Stomach smooth muscle (tissue), 2 donors: ENCODE results near the gene FAXDC2.
A peak's percentile ranks its signal among the peaks of the same experiment; 100 is the strongest.

Source experiments
- H3K27ac ChIP-seq: one replicate; pipeline ENCODE4 v1.7.0; 2013; ENCODE audit warnings: mild to moderate bottlenecking, low read length, inconsistent platforms
- H3K27me3 ChIP-seq, 2 donors: one replicate each; pipeline ENCODE4 v1.7.0; 2013; ENCODE audit warnings: low read length in 2 of 2; ENCODE audit not compliant: insufficient read depth in 2 of 2, control insufficient read depth in 1 of 2
- H3K36me3 ChIP-seq, 2 donors: one replicate each; pipeline ENCODE4 v1.7.0; 2013; ENCODE audit warnings: low read length in 2 of 2; ENCODE audit not compliant: control insufficient read depth in 2 of 2, insufficient read depth in 2 of 2
- H3K4me1 ChIP-seq: one replicate; pipeline ENCODE4 v1.7.0; 2013; ENCODE audit warnings: low read length; ENCODE audit not compliant: control insufficient read depth, insufficient read depth
- H3K4me3 ChIP-seq, 2 donors: one replicate each; pipeline ENCODE4 v1.7.0; 2013; ENCODE audit warnings: low read length in 2 of 2
- H3K9ac ChIP-seq, 2 donors: one replicate each; pipeline ENCODE4 v1.7.0; 2013; ENCODE audit warnings: low read length in 2 of 2, mild to moderate bottlenecking in 1 of 2
- H3K9me3 ChIP-seq, 2 donors: one replicate each; pipeline ENCODE4 v1.7.0; 2013; ENCODE audit warnings: low read length in 2 of 2; ENCODE audit not compliant: control insufficient read depth in 2 of 2
- donor health status: healthy.
- donor health status: Pancreatic carcinoma.

Gene FAXDC2

GRCh38 chr5:154860765-154861164 lies 10.4 kb upstream of the FAXDC2 start:
- peaks cover 7 to 12% of the 10 kb centered on the region in 2 donors for H3K36me3 ChIP-seq
- H3K27me3 ChIP-seq: no peaks in the 10 kb centered on the region
- no peak overlapping the region for H3K27ac ChIP-seq
- no peak overlapping the region for H3K9ac ChIP-seq
- H3K9me3 ChIP-seq: no peaks in the 10 kb centered on the region
- H3K4me3 ChIP-seq: peak overlapping the region; percentile 90 to 93
- peaks cover 24% of the 10 kb centered on the region for H3K4me1 ChIP-seq

DNA sequence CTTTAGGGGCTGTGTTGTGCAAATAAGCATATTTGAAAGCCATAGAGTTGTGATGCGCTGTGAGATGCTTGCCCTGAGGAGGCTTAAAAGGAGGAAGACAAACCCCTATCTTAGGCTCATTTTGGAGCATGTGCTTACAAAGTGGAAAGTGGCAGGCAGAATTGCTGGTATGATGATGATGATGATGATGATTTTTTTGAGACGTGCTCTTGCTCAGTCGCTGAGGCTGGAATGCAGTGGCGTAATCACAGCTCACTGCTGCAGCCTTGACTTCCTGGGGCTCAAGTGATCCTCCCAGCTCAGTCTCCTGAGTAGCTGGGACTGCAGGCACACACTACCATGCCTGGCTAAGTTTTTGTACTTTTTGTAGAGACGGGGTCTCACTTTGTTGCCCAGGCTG lies 9.7 kb upstream of the FAXDC2 start:
- Histone ChIP-seq H3K4me1 (peaks cover 24% of the 10 kb centered on the region), H3K9me3 (no peaks in the 10 kb centered on the region), H3K27ac (no peak overlapping the region), H3K27me3 (no peaks in the 10 kb centered on the region), H3K4me3 (peak overlapping the region; percentile 90 to 93), H3K9ac (peak overlapping the region; percentile 48 to 77), H3K36me3 (peaks cover 5 to 7% of the 10 kb centered on the region in 2 donors)

DNA sequence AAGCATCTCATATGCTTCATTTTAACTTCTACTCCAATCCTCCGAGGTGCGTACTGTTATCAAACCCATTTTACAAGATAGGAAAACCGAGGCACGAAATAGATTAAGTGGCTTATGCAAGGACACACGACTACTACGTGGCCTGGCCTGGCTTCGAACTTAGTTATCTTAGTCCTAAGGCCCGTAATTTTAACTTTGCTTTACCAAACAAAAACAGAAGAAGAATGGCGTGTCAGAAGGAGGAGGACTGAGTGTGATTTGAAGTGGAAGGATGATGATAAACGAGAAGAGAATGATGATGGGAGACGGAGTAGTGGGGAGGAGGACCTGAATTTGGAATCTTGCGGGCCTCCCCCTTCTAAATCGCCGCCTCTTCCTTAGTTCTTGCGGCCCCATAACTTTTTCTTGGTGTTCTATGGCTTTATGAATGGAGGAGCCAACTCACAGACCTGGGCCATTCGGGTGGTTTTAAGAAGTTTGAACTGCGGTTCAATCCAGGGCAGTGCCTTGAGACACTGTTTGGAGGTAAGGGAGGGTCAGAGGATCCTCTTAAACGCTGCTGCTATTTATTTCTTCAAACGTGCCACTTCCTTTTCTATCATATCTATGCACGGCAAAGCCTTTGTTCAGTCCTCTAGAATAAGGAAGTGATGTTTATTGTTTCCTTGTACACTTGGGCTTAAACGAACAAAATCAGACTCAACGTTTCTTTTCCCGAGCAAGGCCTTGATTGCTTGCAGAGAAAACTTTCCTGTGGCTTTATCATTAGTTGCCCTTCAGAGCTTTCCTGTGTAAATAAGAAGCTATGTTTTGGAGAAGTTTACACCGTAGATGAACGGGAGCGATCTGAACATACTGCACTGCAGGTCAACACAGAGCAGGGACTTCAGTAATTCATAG lies 8.8 kb upstream of the FAXDC2 start:
- Histone ChIP-seq H3K27ac (peak overlapping the region; percentile 96), H3K9ac (peak overlapping the region; percentile 77 to 93), H3K27me3 (no peaks in the 10 kb centered on the region), H3K9me3 (no peaks in the 10 kb centered on the region), H3K36me3 (peaks cover 5 to 6% of the 10 kb centered on the region in 2 donors), H3K4me1 (peaks cover 24% of the 10 kb centered on the region), H3K4me3 (peak overlapping the region; percentile 90 to 93)

DNA sequence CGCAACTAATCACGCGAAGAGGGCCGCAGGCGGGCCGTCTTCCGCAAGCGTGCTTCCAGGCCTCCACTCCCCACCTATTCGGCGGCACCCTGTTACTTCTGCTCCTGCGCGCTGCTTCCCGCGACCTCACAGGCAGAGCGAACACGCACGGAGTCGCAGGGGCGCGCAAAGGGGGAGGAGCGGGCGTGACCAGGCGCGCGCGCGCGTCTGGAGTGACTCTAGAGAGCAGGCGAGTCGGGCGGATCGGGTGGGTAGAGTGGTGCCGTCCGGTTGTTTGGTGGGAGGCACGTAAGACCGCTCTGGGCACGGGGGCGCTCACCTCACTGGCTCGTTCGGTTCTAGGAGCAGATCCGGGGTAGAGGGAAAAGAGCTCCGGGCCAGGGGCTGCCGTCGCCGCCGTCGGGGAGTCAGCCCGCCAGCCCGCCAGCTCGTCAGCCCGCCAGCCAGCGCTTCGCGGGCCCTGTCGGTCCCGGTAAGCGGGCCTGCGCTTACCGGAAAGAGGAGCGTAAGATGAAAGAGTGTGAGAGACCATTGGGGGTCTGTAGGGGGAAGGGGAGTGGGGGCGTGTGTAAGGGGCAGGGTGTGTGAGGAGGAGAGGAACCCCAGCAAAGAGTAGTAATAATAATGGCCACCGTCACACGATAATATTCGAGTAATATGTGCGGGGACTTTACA lies 8.0 kb upstream of the FAXDC2 start, which contains the start of gene CNOT8:
Gene CNOT8 (plus strand): TSS at position 331 of the 675 bp plus-strand sequence. CDS start 4,652 bp downstream, outside the sequence.
- peak within 1 kb of the TSS; percentile 77 to 93 for H3K9ac ChIP-seq
- no peaks in the 10 kb centered on the region for H3K9me3 ChIP-seq
- H3K36me3 ChIP-seq: peaks cover 3 to 5% of the 10 kb centered on the region in 2 donors
- peak within 1 kb of the TSS; percentile 96 for H3K27ac ChIP-seq
- peak within 1 kb of the TSS; percentile 90 to 93 for H3K4me3 ChIP-seq
- no peaks in the 10 kb centered on the region for H3K27me3 ChIP-seq
- H3K4me1 ChIP-seq: peaks cover 24% of the 10 kb centered on the region

GRCh38 chr5:154857530-154858296 lies 7.3 kb upstream of the FAXDC2 start:
- H3K9me3 ChIP-seq: no peaks in the 10 kb centered on the region
- peak overlapping the region; percentile 90 to 93 for H3K4me3 ChIP-seq
- H3K9ac ChIP-seq: peak overlapping the region; percentile 77 to 93
- H3K27ac ChIP-seq: peak overlapping the region; percentile 96
- no peaks in the 10 kb centered on the region for H3K36me3 ChIP-seq
- H3K27me3 ChIP-seq: no peaks in the 10 kb centered on the region
- peaks cover 24% of the 10 kb centered on the region for H3K4me1 ChIP-seq

- Histone ChIP-seq H3K9ac (no peak overlapping the region), H3K4me1 (peaks cover 10% of the 10 kb centered on the region), H3K36me3 (peaks cover 0 to 3% of the 10 kb centered on the region in 2 donors), H3K4me3 (no peak overlapping the region), H3K9me3 (no peaks in the 10 kb centered on the region), H3K27me3 (no peaks in the 10 kb centered on the region), H3K27ac (peak overlapping the region; percentile 87)
Observed at GRCh38 chr5:154851351-154851750, 948 bp upstream of the FAXDC2 start.

DNA sequence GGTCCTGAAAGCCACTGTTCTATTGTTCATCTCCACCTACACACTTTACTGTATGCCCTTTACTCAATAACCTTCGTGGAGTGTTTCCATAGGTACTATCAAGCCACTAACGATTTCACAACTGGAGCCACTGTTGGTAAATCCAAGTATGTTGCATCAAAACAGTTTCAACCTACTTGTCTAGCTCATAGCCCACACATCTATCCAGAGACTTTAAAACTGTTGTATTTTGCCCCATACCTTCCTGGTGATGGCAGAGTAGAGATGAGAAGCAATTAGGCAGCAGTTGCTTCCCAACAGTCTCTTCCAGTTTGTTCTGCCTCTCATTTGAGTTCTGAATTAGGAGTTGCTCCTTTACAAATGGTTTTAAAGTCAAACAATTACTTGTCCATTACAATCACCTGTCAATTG lies 607 bp downstream of the FAXDC2 start:
- Histone ChIP-seq H3K4me3 (peak overlapping the region; percentile 98), H3K27me3 (no peaks in the 10 kb centered on the region), H3K27ac (peak overlapping the region; percentile 87), H3K9ac (peak overlapping the region; percentile 80 to 88), H3K36me3 (peaks cover 3% of the 10 kb centered on the region in 2 donors), H3K9me3 (no peaks in the 10 kb centered on the region), H3K4me1 (peaks cover 15% of the 10 kb centered on the region)

GRCh38 chr5:154849264-154849785 lies 1.1 kb downstream of the FAXDC2 start:
- no peaks in the 10 kb centered on the region for H3K9me3 ChIP-seq
- H3K27ac ChIP-seq: peak overlapping the region; percentile 87
- H3K9ac ChIP-seq: peak overlapping the region; percentile 80 to 88
- peak overlapping the region; percentile 98 for H3K4me3 ChIP-seq
- H3K4me1 ChIP-seq: peaks cover 17% of the 10 kb centered on the region
- H3K36me3 ChIP-seq: peaks cover 3% of the 10 kb centered on the region in 2 donors
- H3K27me3 ChIP-seq: no peaks in the 10 kb centered on the region

GRCh38 chr5:154844809-154845208 lies 5.6 kb downstream of the FAXDC2 start:
- H3K4me1 ChIP-seq: peaks cover 17% of the 10 kb centered on the region

More at GRCh38 chr5:154844809-154845208, 5.6 kb downstream of the FAXDC2 start:
- Histone ChIP-seq H3K9ac (no peak overlapping the region), H3K36me3 (peaks cover 3% of the 10 kb centered on the region in 2 donors), H3K27me3 (no peaks in the 10 kb centered on the region), H3K4me3 (no peak overlapping the region), H3K27ac (no peak overlapping the region), H3K9me3 (no peaks in the 10 kb centered on the region)
